K562 (cell line): ENCODE measurements around the gene C8A. TPM values are rescaled to one million over a fixed set of nuclear protein-coding genes. Genes with fewer than 3 reads are reported as not detected.

Experiments
- ATAC-seq: fragments of 200-7000 bp; cut with Tn5 transposase; 3 replicates; pipeline ENCODE4 v1.9.1; 2020; ENCODE audit warnings: moderate library complexity
- BruUV-seq: library from RNA; stranded (reverse); fragments of 400-500 nt; replicated peaks from 2 replicates; lab custom pipeline; 2021; lab: Mats Ljungman, UMichigan
- CTCF ChIA-PET: fragments of 300-600 bp; formaldehyde crosslinking; extraction: SDS; loops from one replicate; lab custom pipeline; 2021; ENCODE audit warnings: low intra/inter-chr PET ratio; lab: Yijun Ruan, JAX
- POLR2A ChIA-PET: fragments of 300-600, 350-650 bp; sonication (Branson Sonifier 250); formaldehyde crosslinking; extraction: SDS; loops from one replicate; lab custom pipeline; 2021; ENCODE audit warnings: antibody characterized with exemption, inconsistent platforms; lab: Yijun Ruan, JAX
- DNase-seq, 4 experiments: peaks; one replicate each; pipeline versions ENCODE4 v3.0.0 to v3.0.0-alpha.2; 2011 to 2018; ENCODE audit warnings: low spot score in 3 of 4, mixed read lengths in 3 of 4; ENCODE audit errors: extremely low read depth in 1 of 4
- FAIRE-seq: peaks from 2 replicates; lab custom pipeline; 2011; peaks lifted over from hg19 to GRCh38; lab: Jason Lieb, UNC
- H2AFZ ChIP-seq: 2 replicates; pipeline ENCODE4 v1.6.0; 2011; ENCODE audit warnings: low read depth, low read length, control low read depth, inconsistent platforms
- H3K27ac ChIP-seq: fragments of 200-600 bp; 3 replicates; pipeline ENCODE4 v1.8.0; 2011; ENCODE audit warnings: low read depth, mild to moderate bottlenecking, control low read depth, inconsistent platforms, low read length, moderate library complexity, mixed read lengths; ENCODE audit errors: extremely low read depth
- H3K27me3 ChIP-seq, 2 experiments: fragments of 300-600 bp in 1 of 2; 2 replicates in 1 of 2; 3 replicates in 1 of 2; pipeline versions ENCODE4 v1.6.0 to v1.8.0; 2011; ENCODE audit warnings: inconsistent platforms in 2 of 2, low read length in 2 of 2, mild to moderate bottlenecking in 1 of 2, mixed read lengths in 1 of 2, moderate library complexity in 1 of 2; ENCODE audit not compliant: control insufficient read depth in 2 of 2, insufficient read depth in 2 of 2
- H3K36me3 ChIP-seq: fragments of 300-600 bp; 3 replicates; pipeline ENCODE4 v1.8.0; 2011; ENCODE audit warnings: mild to moderate bottlenecking, low read length, inconsistent platforms; ENCODE audit not compliant: control insufficient read depth, insufficient read depth
- H3K4me1 ChIP-seq, 2 experiments: fragments of 200-600 bp in 1 of 2; replicated peaks in 1 of 2; 2 replicates in 1 of 2; 3 replicates in 1 of 2; pipeline versions ENCODE4 v1.5.1 to v1.8.0; 2011; ENCODE audit warnings: inconsistent platforms in 2 of 2, low read length in 2 of 2, mild to moderate bottlenecking in 1 of 2, mixed read lengths in 1 of 2, moderate library complexity in 1 of 2; ENCODE audit not compliant: control insufficient read depth in 2 of 2, insufficient read depth in 2 of 2
- H3K4me2 ChIP-seq: 2 replicates; pipeline ENCODE4 v1.6.1; 2011; ENCODE audit warnings: low read length, control low read depth, inconsistent platforms, mixed read lengths; ENCODE audit not compliant: insufficient read depth
- H3K4me3 ChIP-seq: fragments of 200-600 bp; sonication (generic), shearing (Covaris generic); 2 replicates; pipeline ENCODE4 v1.5.1; 2016; ENCODE audit warnings: control low read depth, inconsistent platforms
- H3K79me2 ChIP-seq: fragments of 200-600 bp; 3 replicates; pipeline ENCODE4 v1.8.0; 2011; ENCODE audit warnings: low read length, inconsistent platforms; ENCODE audit not compliant: control insufficient read depth, insufficient read depth
- H3K9ac ChIP-seq, 2 experiments: 2 replicates each; pipeline versions ENCODE4 v1.6.0 to v1.6.1; 2011; ENCODE audit warnings: low read depth in 2 of 2, low read length in 2 of 2, control low read depth in 1 of 2, inconsistent platforms in 1 of 2, mild to moderate bottlenecking in 1 of 2, mixed read lengths in 1 of 2; ENCODE audit not compliant: insufficient read depth in 1 of 2
- H3K9me1 ChIP-seq: one replicate; pipeline ENCODE4 v1.6.0; 2011; ENCODE audit warnings: inconsistent platforms, mild to moderate bottlenecking, low read length, moderate library complexity; ENCODE audit not compliant: control insufficient read depth, insufficient read depth
- H3K9me3 ChIP-seq: replicated peaks from 2 replicates; pipeline ENCODE4 v1.5.1; 2011; ENCODE audit warnings: low read depth, low read length, inconsistent platforms; ENCODE audit not compliant: control insufficient read depth, insufficient read depth
- H4K20me1 ChIP-seq: replicated peaks from 2 replicates; pipeline ENCODE4 v1.6.1; 2011; ENCODE audit warnings: low read length, inconsistent platforms, mixed read lengths; ENCODE audit not compliant: control insufficient read depth, insufficient read depth
- BDP1 ChIP-seq: IDR thresholded peaks from 3 replicates; pipeline ENCODE4 v1.6.1; 2011; ENCODE audit not compliant: insufficient read length, insufficient read depth
- BRCA1 ChIP-seq, 2 experiments: fragments of 450-650 bp in 1 of 2; sonication (generic) in 1 of 2; formaldehyde crosslinking in 1 of 2; IDR thresholded peaks; 2 replicates each; pipeline versions ENCODE4 v1.5.0 to v1.6.1; 2017 to 2020; ENCODE audit warnings: mild to moderate bottlenecking in 1 of 2, missing genetic modification reagents in 1 of 2
- FOXK1 ChIP-seq: sonication (generic); formaldehyde crosslinking; IDR thresholded peaks from 2 replicates; pipeline ENCODE4 v1.8.0; 2022; ENCODE audit warnings: missing genetic modification reagents, mild to moderate bottlenecking, borderline replicate concordance
- GABPB2 ChIP-seq: fragments of 250-450 bp; sonication (Bioruptor Pico); conservative IDR thresholded peaks from 2 replicates; pipeline ENCODE4 v1.5.1; 2021; ENCODE audit warnings: mild to moderate bottlenecking
- JUND ChIP-seq, 2 experiments: IDR thresholded peaks; 2 replicates in 1 of 2; 3 replicates in 1 of 2; pipeline ENCODE4 v1.6.1; 2011; ENCODE audit warnings: borderline replicate concordance in 2 of 2, low read depth in 2 of 2, low read length in 2 of 2, improper control_type of control experiment in 1 of 2, missing biosample characterization in 1 of 2, missing genetic modification characterization in 1 of 2, missing genetic modification reagents in 1 of 2
- MTF1 ChIP-seq: fragments of 250-450 bp; sonication (Bioruptor Pico); IDR thresholded peaks from 2 replicates; pipeline ENCODE4 v1.9.0; 2021; ENCODE audit warnings: moderate library complexity, mild to moderate bottlenecking, inconsistent platforms, borderline replicate concordance
- NFE2 ChIP-seq: IDR thresholded peaks from 2 replicates; pipeline ENCODE4 v1.6.1; 2014; ENCODE audit warnings: antibody characterized with exemption, low read depth
- PML ChIP-seq: IDR thresholded peaks from 2 replicates; pipeline ENCODE4 v1.6.1; 2012; ENCODE audit warnings: low read length, inconsistent platforms
- PREB ChIP-seq: sonication (generic); formaldehyde crosslinking; IDR thresholded peaks from 2 replicates; pipeline ENCODE4 v1.8.1; 2023; ENCODE audit warnings: mild to moderate bottlenecking, missing genetic modification reagents
- RFX1 ChIP-seq: fragments of 450-650 bp; IDR thresholded peaks from 2 replicates; pipeline ENCODE4 v1.6.1; 2016; ENCODE audit warnings: mild to moderate bottlenecking, moderate library complexity
- SAFB2 ChIP-seq: fragments of 200-400 bp; formaldehyde crosslinking; IDR thresholded peaks from 2 replicates; pipeline ENCODE4 v1.6.1; 2018; ENCODE audit warnings: borderline replicate concordance, low read length, low read depth, moderate library complexity; ENCODE audit not compliant: severe bottlenecking
- TAF7 ChIP-seq: fragments of 450-650 bp; IDR thresholded peaks from 2 replicates; pipeline ENCODE4 v1.6.1; 2016; ENCODE audit warnings: missing genetic modification characterization, missing compliant biosample characterization
- TAF9B ChIP-seq: fragments of 450-650 bp; IDR thresholded peaks from 2 replicates; pipeline ENCODE4 v1.6.1; 2018; ENCODE audit warnings: mild to moderate bottlenecking; ENCODE audit not compliant: partially characterized antibody
- TCF7L2 ChIP-seq: fragments of 150-350 bp; IDR thresholded peaks from 2 replicates; pipeline ENCODE4 v1.6.1; 2016; ENCODE audit warnings: low read depth, mild to moderate bottlenecking, low read length, moderate library complexity
- ZFP36 ChIP-seq: fragments of 150-350 bp; IDR thresholded peaks from 2 replicates; pipeline ENCODE4 v1.6.1; 2018; ENCODE audit warnings: low read length, low read depth; ENCODE audit not compliant: partially characterized antibody
- ZMIZ1 ChIP-seq, 2 experiments: fragments of 150-350 bp in 1 of 2; IDR thresholded peaks; 2 replicates each; pipeline ENCODE4 v1.6.1; 2012 to 2016; ENCODE audit warnings: low read depth in 2 of 2, low read length in 2 of 2, mild to moderate bottlenecking in 1 of 2, moderate library complexity in 1 of 2
- ZNF766 ChIP-seq: fragments of 200-800 bp; sonication (Bioruptor generic); conservative IDR thresholded peaks from 2 replicates; pipeline ENCODE4 v1.6.1; 2016; ENCODE audit warnings: missing genetic modification characterization, missing compliant biosample characterization
- WGBS: fragments of 100-300 bp; shearing (Covaris generic); methylation state at CpG from one replicate; pipeline ENCODE4 v1.1.6; 2016; ENCODE audit warnings: low coverage, mixed read lengths; ENCODE audit not compliant: insufficient coverage; ENCODE audit errors: missing lambda C conversion rate; 5-methylcytosine and 5-hydroxymethylcytosine counted together
- in situ Hi-C: fragments of 300-500 bp; cut with MboI; formaldehyde crosslinking; loops from 4 replicates; pipeline ENCODE4 v1.15.0; 2018; ENCODE audit warnings: inconsistent platforms, mixed read lengths
- intact Hi-C: fragments of 100-400 bp; cut with micrococcal nuclease; formaldehyde crosslinking; loops from 2 replicates; pipeline ENCODE4 v1.14.2; 2022
- polyA plus RNA-seq, 8 experiments: library from polyadenylated mRNA; depleted of rRNA in 4 of 8; stranded (reverse) in 5 of 8; unstranded in 3 of 8; fragments of >200 nt; fragmentation: Nextera tagmentation in 2 of 8; fragmentation: Illumina TruSeq in 1 of 8; extraction: Ambion mirVana in 2 of 8; extraction: Trizol in 1 of 8; gene quantifications; 2 replicates each; pipeline versions ENCODE4 v1.2.1 to v1.2.3, GENCODE V29; 2011 to 2014; ENCODE audit warnings: inconsistent platforms in 1 of 8, missing spikeins in 1 of 8
- total RNA-seq, 7 experiments: library from RNA; depleted of rRNA in 6 of 7; stranded (reverse); fragments of >200 nt in 6 of 7; fragmentation: Illumina TruSeq in 2 of 7; extraction: Trizol in 2 of 7; gene quantifications; 2 replicates each; pipeline versions ENCODE4 v1.2.1 to v1.2.3, GENCODE V29; 2011 to 2021; ENCODE audit warnings: low replicate concordance in 1 of 7

Gene C8A
- total and polyA plus RNA-seq, 9 of the 15 experiments (the other 6 are each of a cell fraction or from before 2014, with no cell fraction given): 0.09 TPM; not detected in 8

DNA sequence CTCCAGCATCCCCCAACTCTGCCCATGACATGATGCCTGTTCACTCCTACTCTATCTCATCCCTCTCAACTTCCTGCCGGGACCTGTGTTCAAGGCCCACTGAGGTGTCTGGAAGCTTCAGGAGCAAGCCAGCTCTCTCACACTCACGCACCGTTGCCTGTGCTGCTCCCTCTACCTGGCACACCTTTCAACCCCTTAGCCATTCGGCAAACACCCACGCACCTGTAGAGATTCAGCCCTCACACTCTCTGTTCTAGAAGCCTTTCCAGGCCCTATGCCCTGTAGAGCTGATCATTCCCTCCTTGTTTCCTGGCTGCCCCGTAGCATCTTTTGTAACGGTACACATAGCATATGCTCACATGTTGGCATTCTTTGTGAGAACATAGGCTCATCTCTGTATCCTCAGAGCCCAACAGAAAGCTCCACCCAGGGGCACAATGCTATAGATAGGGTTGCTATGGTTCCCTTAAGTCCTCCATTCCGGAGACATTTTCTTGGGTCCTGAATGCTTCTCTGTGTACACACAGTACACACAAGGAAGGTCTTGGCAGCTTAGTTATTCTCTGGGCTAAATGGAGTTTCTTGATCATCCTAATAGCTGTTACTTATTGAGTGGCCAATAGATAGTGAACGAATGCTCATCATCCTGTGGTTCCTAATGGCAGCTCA is 109.9 kb downstream of the C8A start:
- DNase-seq (no peak), FAIRE-seq (no peak), ATAC-seq (no peak)
- in situ Hi-C loops (loop anchor here (10.0 kb wide), 1 partner anchor 140 kb away; no protein-coding TSS in a partner anchor), intact Hi-C loops (no loop called here)
- no peak overlapping the region for H3K4me3 ChIP-seq
- H3K4me2 ChIP-seq: no peak overlapping the region
- no peaks in the 10 kb centered on the region for H3K36me3 ChIP-seq
- H2AFZ ChIP-seq: no peak overlapping the region
- POLR2A ChIA-PET: no interaction called here
- no peak overlapping the region for H3K27ac ChIP-seq
- WGBS: 8% methylated on average over 9 of the region's 9 CpGs
- H3K79me2 ChIP-seq: no peaks in the 10 kb centered on the region
- H3K4me1 ChIP-seq: no peaks in the 10 kb centered on the region
- peaks cover 0 to 8% of the 10 kb centered on the region in 2 experiments; a peak in 2 of 5 replicates for H3K27me3 ChIP-seq
- H4K20me1 ChIP-seq: no peaks in the 10 kb centered on the region
- no TSS peak for BruUV-seq
- H3K9me1 ChIP-seq: no peaks in the 10 kb centered on the region
- H3K9me3 ChIP-seq: no peaks in the 10 kb centered on the region
- no peak overlapping the region for H3K9ac ChIP-seq
- CTCF ChIA-PET: no interaction called here
- TF ChIP-seq ZMIZ1 (IDR thresholded peaks at IDR 0.05; ENCODE audit: low read depth in 2 of 2, low read length in 2 of 2): no peak
- TF ChIP-seq TAF7 (tag): no peak
- no peak for TF ChIP-seq BDP1
- no peak for TF ChIP-seq BRCA1 (IDR thresholded peaks at IDR 0.05)
- no peak for TF ChIP-seq BRCA1 (CRISPR knock-in tag; IDR thresholded peaks at IDR 0.05)
- TF ChIP-seq PREB (CRISPR knock-in tag): no peak
- TF ChIP-seq PML: no peak
- TF ChIP-seq ZFP36: no peak
- no peak; the same call in 1 of the 2 replicates for TF ChIP-seq RFX1
- no peak for TF ChIP-seq TAF9B
- TF ChIP-seq SAFB2: no peak
- no peak for TF ChIP-seq ZNF766 (CRISPR knock-in tag)
- no peak for TF ChIP-seq MTF1 (CRISPR knock-in tag)
- TF ChIP-seq JUND (IDR thresholded peaks at IDR 0.05; ENCODE audit: borderline replicate concordance, low read depth, low read length): no peak
- TF ChIP-seq JUND (tag; IDR thresholded peaks at IDR 0.05; ENCODE audit: borderline replicate concordance, low read depth, low read length): no peak
- no peak for TF ChIP-seq NFE2
- no peak for TF ChIP-seq GABPB2
- no peak for TF ChIP-seq TCF7L2
- TF ChIP-seq FOXK1: no peak
